Muscle of leg (tissue), 11 donors: ENCODE measurements around the gene ZNF566. TPM values are rescaled to one million over a fixed set of nuclear protein-coding genes. Genes with fewer than 3 reads are reported as not detected.

Experiments used
- DNase-seq: peaks from one replicate; pipeline ENCODE4 v3.0.0; 2013
- H3K27ac ChIP-seq: one replicate; pipeline ENCODE4 v1.5.1; 2013; ENCODE audit warnings: mild to moderate bottlenecking, low read length, control low read depth
- H3K27me3 ChIP-seq: one replicate; pipeline ENCODE4 v1.6.1; 2013; ENCODE audit warnings: low read length; ENCODE audit not compliant: control insufficient read depth, insufficient read depth
- H3K36me3 ChIP-seq: one replicate; pipeline ENCODE4 v1.6.1; 2013; ENCODE audit warnings: low read length; ENCODE audit not compliant: control insufficient read depth, insufficient read depth
- H3K4me1 ChIP-seq: one replicate; pipeline ENCODE4 v1.6.1; 2013; ENCODE audit warnings: low read length; ENCODE audit not compliant: control insufficient read depth, insufficient read depth
- H3K4me3 ChIP-seq: one replicate; pipeline ENCODE4 v1.5.1; 2013; ENCODE audit warnings: low read length, control low read depth
- H3K9me3 ChIP-seq: replicated peaks from 2 replicates; pipeline ENCODE4 v1.6.1; 2013; ENCODE audit warnings: low read depth, low read length; ENCODE audit not compliant: control insufficient read depth
- WGBS: methylation state at CpG from one replicate; pipeline ENCODE4 v1.1.5; 2013; ENCODE audit warnings: missing lambda C conversion rate; ENCODE audit not compliant: insufficient coverage; 5-methylcytosine and 5-hydroxymethylcytosine counted together
- polyA plus RNA-seq, 8 donors: library from polyadenylated mRNA; unstranded; fragments of 120-200 nt; gene quantifications; one replicate each; pipeline versions ENCODE4 v1.2.1 to v1.2.3, GENCODE V29; 2013; ENCODE audit warnings: inconsistent platforms in 1 of 8, low replicate concordance in 1 of 8; ENCODE audit not compliant: insufficient read length in 8 of 8, insufficient read depth in 1 of 8
- total RNA-seq: library from RNA; stranded (reverse); fragments of 120-200 nt; gene quantifications from one replicate; pipeline ENCODE4 v1.2.4, GENCODE V29; 2013

ZNF566 gene
- total and polyA plus RNA-seq, 9 donors: 7.1 to 17.0 (median 9.1) TPM

DNA sequence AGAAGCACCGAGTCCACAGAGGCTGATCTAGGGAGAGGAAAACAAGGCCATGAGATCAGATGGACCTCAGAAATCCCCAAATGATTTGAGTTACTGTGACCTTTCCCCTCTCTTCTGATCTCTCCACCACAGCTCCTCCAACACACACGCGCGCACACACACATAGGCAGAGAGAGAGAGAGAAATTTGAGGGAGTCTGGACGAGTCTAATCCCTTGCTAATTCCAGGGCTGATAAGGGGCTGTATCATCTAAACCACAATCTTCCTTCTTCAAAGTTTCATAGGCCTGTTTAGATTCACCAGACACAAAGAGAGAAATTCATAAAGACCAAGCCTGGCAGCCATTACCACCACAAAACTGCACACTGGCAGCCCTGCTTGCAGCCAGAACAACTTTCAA lies 79.5 kb downstream of the ZNF566 start:
- Histone ChIP-seq H3K4me3 (no peak overlapping the region), H3K9me3 (peaks cover 23% of the 10 kb centered on the region), H3K27ac (no peak overlapping the region), H3K4me1 (no peaks in the 10 kb centered on the region), H3K36me3 (peaks cover 34% of the 10 kb centered on the region), H3K27me3 (no peaks in the 10 kb centered on the region)
- DNase-seq: no peak
- 33% methylated on average over 1 of the region's 5 CpGs for WGBS

DNA sequence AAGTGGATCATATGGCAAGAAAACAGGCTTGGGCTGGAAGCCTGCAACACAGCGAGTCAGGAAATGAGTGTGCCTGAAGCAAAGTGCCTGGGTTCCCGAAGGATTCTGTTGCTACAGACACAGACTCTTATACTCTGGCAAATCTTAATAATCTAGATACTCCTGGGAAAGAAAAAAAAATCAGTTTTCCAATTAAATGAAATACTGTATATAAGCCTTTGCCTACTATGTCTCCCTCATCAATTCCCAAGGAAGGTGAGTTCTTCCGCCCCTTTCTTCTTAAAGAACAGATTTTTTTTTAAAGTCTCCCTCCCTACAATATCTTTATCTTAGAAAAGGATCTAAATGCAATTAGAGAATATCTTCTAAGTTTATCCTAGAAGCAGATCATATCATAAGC lies 81.3 kb downstream of the ZNF566 start:
- DNase-seq: no peak
- Histone ChIP-seq H3K9me3 (peaks cover 23% of the 10 kb centered on the region), H3K36me3 (peaks cover 44% of the 10 kb centered on the region), H3K4me3 (no peak overlapping the region), H3K27ac (no peak overlapping the region), H3K27me3 (no peaks in the 10 kb centered on the region), H3K4me1 (no peaks in the 10 kb centered on the region)
- 67% methylated on average over 1 of the region's 3 CpGs for WGBS

DNA sequence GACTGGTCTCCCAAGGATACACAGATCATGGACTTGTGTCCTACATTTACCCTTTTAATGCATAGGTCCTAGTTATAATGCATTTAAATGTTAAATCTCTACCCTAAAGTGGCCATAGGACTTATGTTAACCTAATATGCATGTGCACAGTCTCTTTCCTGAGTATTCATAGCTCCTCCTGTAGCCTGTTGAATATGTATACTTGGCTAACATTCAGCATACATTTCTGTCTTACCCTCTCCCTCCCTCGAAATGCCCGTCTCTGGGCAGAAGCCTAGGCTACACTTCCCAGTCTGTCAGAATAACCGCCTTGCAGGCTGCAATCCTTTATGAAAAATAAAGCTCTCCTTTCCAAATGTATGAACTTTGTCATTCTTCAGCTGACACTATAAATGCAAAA lies 84.9 kb downstream of the ZNF566 start:
- 97% methylated on average over 3 of the region's 3 CpGs for WGBS
- Histone ChIP-seq H3K4me1 (no peaks in the 10 kb centered on the region), H3K36me3 (peaks cover 53% of the 10 kb centered on the region), H3K27ac (no peak overlapping the region), H3K4me3 (no peak overlapping the region), H3K27me3 (no peaks in the 10 kb centered on the region), H3K9me3 (peaks cover 14% of the 10 kb centered on the region)
- no peak for DNase-seq

DNA sequence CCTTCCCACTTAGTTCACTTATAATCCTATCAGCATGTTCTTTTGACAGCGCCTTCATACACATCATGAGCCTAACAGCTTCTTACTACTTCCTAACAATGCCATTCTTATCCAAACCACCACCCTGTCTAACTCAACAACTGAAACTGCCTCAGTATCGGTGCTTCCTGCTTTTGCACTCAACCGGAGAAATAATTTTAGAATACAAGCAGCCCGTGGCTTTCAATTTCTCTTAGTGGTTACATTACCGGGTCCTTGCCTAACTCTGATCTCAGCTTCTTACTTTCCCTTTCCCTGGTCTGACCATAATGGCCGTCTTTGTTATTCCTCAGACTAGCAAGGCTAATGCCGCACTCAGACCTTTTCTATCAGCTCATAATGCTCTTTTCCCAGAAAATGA lies 87.9 kb downstream of the ZNF566 start:
- no peaks in the 10 kb centered on the region for H3K4me1 ChIP-seq
- DNase-seq: no peak
- H3K4me3 ChIP-seq: no peak overlapping the region
- H3K9me3 ChIP-seq: peaks cover 15% of the 10 kb centered on the region
- WGBS: 92% methylated on average over 7 of the region's 7 CpGs
- no peaks in the 10 kb centered on the region for H3K27me3 ChIP-seq
- H3K27ac ChIP-seq: no peak overlapping the region
- peaks cover 38% of the 10 kb centered on the region for H3K36me3 ChIP-seq

DNA sequence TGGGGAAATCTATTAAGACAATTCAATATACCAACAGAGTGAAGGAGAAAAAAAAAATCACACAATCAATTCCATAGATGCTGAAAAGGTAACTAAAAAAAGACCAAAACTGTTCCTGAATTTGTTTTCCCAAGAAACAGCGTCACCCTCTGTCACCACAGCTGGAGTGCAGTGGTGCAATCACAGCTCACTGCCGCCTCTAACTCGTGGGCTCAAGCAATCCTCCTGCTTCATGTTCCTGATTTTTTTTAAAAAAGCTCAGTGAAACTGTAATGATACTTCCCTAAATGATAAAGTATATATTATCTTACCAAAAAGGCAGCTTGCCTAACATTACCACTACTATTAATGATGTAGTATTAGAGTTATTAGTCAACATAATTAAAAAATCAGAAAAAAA lies 90.8 kb downstream of the ZNF566 start:
- no peaks in the 10 kb centered on the region for H3K27me3 ChIP-seq
- peaks cover 28% of the 10 kb centered on the region for H3K9me3 ChIP-seq
- no peak for DNase-seq
- no peaks in the 10 kb centered on the region for H3K4me1 ChIP-seq
- H3K36me3 ChIP-seq: peaks cover 35% of the 10 kb centered on the region
- WGBS: 80% methylated on average over 1 of the region's 3 CpGs
- no peak overlapping the region for H3K4me3 ChIP-seq
- no peak overlapping the region for H3K27ac ChIP-seq

Other genes with a start within 250 kb of the ZNF566 start
- 9.6 TPM for gene ZFP14, start 110.4 kb downstream of the ZNF566 start, total RNA-seq
- 1 to 10 TPM; 4.5 to 6.3 (median 5.4) TPM for gene ZFP14, start 110.4 kb downstream of the ZNF566 start, polyA plus RNA-seq
- gene ZFP82, start 70.9 kb downstream of the ZNF566 start, total RNA-seq: 11.6 TPM
- gene ZFP82, start 70.9 kb downstream of the ZNF566 start, polyA plus RNA-seq: 10 to 100 TPM in 1 of 8 donors, 1 to 10 TPM in 7; 7.0 to 11.3 (median 8.7) TPM
- 15.9 TPM for gene ZNF260, start 38.7 kb upstream of the ZNF566 start, total RNA-seq
- 10 to 100 TPM in 6 of 8 donors, 1 to 10 TPM in 2; 7.5 to 14.5 (median 10.8) TPM for gene ZNF260, start 38.7 kb upstream of the ZNF566 start, polyA plus RNA-seq
- 16.8 TPM for gene ZNF529, start 83.7 kb upstream of the ZNF566 start, total RNA-seq
- gene ZNF529, start 83.7 kb upstream of the ZNF566 start, polyA plus RNA-seq: 10 to 100 TPM; 10.4 to 17.7 (median 12.7) TPM
- gene ZNF382, start 115.8 kb upstream of the ZNF566 start, total RNA-seq: 15.3 TPM
- gene ZNF382, start 115.8 kb upstream of the ZNF566 start, polyA plus RNA-seq: 10 to 100 TPM in 2 of 8 donors, 1 to 10 TPM in 6; 5.1 to 11.5 (median 8.0) TPM
- gene ZNF461, start 177.3 kb upstream of the ZNF566 start, total RNA-seq: 9.6 TPM
- 10 to 100 TPM in 1 of 8 donors, 1 to 10 TPM in 7; 5.5 to 13.5 (median 7.8) TPM for gene ZNF461, start 177.3 kb upstream of the ZNF566 start, polyA plus RNA-seq
- 8.5 TPM for gene ZNF567, start 198.1 kb upstream of the ZNF566 start, total RNA-seq
- gene ZNF567, start 198.1 kb upstream of the ZNF566 start, polyA plus RNA-seq: 1 to 10 TPM; 4.9 to 8.9 (median 7.3) TPM